GM19351 (cell line): ENCODE measurements around the gene PCGF6.

ENCODE experiments used
- ATAC-seq: cut with Tn5 transposase; IDR thresholded peaks from one replicate; pipeline ENCODE4 v1.9.1; 2021; ENCODE audit warnings: mild to moderate bottlenecking, moderate library complexity; ENCODE audit not compliant: unreplicated experiment

PCGF6 gene

GRCh38 chr10:103327906-103328305, 23.0 kb downstream of the PCGF6 start:
- no peak for ATAC-seq

- ATAC-seq, result no peak
Observed at GRCh38 chr10:103316087-103316486, 34.9 kb downstream of the PCGF6 start.

DNA sequence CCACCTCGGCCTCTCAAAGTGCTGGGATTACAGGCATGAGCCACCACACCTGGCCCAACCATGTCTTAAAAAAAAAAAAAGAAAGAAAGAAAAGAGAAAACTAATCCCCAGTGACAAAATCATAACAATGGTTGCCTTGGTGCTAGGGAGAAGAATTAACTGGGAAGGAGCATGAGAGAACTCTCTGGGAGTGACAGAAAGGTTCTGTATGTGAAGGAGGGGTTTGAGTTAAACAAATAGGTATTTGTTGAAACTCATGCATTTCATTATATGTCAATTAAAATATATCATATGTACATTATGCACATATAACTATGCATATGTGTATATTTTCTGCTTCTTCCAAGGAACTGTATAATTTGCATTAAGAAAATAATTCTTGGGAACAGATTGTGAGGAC, 40.7 kb downstream of the PCGF6 start:
- ATAC-seq, result no peak

DNA sequence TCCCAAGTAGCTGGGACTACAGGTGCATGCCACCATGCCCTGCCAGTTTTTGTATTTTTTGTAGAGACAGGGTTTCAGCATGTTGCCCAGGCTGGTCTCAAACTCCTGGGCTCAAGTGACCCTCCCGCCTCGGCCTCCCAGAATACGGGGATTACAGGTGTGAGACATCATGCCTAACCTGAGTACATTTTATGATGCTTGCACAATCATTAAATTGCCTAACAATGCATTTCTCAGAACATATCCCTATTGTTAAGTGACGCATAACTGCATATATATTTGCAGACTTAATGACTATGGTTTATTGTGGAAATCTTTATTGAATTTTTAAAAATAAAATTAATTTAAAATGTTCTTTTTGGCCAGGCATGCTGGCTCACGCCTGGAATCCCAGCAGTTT, 43.3 kb downstream of the PCGF6 start:
- no peak for ATAC-seq

DNA sequence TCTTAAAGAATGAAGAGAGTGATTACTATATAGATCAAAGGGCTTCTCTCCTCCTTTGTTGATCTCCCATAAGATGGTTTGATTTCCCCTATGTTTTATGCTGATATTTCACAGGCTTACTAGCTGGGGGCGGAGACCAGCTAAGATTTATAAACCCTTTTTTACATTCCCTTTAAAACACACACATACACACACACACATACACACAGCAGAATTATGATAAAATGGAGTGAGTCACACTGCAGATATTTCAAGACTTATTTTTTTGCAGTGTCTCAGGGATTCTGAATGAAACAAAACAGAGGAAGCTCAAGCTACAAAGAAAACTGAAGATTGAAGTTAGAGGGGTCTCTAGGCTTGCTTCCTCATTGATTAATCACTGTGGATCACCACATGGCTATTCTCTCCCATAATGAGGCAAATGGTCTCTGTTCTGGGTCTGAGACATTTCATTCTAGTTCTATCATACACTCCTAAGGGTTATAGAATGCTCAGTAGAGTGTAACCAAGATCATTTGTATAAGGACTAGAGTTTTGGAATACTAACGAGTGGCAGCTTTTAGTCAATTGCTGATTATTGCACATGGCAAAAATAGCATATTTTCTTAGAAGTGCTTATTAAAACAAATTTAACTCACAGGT, 55.4 kb downstream of the PCGF6 start:
- no peak for ATAC-seq

GRCh38 chr10:103291588-103291987, 59.4 kb downstream of the PCGF6 start:
- ATAC-seq, result no peak

DNA sequence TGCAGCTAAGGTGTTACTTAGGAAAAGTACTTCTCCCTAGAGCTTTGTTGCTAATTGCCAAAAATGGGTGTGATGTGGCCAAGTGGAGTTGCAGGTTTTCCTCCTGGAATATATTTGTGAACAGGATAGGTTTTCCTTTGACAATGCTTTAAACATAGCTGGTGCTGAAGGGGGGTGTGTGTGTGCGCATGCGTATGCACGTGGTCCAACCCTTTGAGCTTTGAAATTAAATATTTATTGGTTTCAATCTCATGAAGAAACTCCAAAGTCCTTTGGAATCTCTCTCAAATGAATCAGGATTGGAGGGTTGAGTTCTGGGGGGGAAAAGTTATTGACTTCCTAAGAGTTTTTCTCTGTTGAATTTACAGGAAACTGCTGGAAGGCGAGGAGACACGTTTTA, 62.9 kb downstream of the PCGF6 start:
- ATAC-seq, result no peak

DNA sequence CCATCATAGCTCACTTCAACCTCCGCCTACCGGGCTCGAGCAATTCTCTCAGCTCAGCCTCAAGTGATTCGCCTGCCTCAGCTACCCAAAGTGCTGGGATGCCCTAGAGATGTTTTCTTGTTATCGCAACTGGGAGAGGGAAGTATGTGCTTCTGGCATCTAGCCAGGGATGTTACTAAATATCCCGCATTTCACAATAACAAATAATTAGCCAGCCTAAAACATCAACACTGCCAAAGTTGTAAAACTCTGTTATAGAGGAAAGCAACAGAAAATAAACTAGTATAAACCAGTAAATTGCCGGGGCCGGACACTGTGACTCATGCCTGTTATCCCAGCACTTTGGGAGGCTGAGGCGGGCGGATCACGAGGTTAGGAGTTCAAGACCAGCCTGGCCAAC, 66.8 kb downstream of the PCGF6 start:
- ATAC-seq, result no peak

DNA sequence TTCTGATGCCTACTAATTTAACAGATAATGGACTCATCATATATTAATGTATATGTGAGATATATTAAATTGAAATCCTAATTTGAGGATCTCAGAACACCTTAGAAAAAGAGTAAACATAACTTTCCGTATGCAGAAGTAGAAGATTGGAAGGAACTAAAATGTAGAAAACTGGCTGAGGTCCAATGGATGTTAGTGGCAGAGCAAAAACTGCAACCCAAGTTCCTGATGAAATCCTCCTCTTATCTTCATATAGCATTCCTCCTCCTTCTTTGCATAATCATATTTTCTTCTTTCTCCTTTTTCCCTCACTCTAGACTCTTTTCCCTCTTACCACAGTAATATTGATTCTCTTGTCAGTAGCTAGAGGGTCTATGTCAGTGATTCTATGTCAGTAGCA, 68.0 kb downstream of the PCGF6 start:
- no peak for ATAC-seq

DNA sequence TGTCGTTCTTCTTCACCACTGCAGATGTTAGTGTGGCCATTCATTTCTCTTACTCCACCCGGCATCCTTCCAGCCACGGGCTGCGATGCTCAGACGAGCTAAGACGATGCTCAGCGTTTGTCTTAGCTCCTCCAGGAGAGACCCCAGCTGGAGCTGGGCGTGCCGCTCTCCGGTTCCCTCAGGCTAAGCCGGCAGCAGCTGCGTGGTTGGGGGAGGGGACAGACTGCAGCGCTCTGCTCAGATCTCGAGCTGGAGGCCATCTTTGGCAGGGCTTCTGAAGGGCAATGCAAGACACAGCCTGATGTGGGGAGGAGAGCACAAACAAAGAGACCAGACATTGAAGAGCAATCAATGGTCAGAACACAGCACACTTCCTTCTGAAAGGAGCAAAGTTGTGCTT, 69.2 kb downstream of the PCGF6 start:
- ATAC-seq, result no peak

DNA sequence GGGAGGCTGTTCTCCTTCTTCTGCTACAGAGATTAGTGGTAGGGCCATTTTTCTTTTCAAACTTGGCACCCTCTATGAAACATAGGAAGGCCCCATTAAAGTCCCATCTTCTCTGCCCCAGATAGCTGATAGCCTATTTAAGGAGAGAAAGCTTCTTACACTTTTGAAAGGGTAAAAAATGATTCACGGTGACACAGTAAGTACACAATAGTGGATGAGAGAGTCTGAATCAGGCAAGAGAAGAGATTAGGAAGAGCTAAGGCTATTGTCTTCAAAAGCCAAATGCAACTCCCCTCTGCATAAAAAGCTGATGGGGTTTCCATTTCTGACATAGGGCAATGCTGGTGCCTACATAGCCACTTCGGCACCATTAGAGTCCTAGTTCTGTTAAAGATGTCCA, 70.4 kb downstream of the PCGF6 start:
- no peak for ATAC-seq

- ATAC-seq, result no peak
Observed at GRCh38 chr10:103280031-103280430, 70.9 kb downstream of the PCGF6 start.

- no peak for ATAC-seq
Observed at GRCh38 chr10:103278862-103279298, 72.1 kb downstream of the PCGF6 start.

DNA sequence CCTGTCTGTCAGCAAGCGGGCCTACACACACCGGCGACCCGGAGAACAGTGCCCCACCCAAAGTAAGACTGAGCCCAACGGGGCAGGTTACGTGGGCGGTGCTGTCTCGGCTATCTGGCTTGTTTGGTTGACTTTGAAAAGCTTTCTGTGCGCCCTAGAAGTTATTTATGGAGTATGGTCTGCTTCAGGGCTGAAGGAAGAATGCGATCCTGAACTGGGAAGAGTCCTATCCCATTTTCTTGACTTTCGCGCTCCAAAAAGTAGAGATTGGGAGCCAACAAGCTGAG, 72.5 kb downstream of the PCGF6 start:
- no peak for ATAC-seq

GRCh38 chr10:103277713-103278536, 73.0 kb downstream of the PCGF6 start:
- no peak for ATAC-seq

DNA sequence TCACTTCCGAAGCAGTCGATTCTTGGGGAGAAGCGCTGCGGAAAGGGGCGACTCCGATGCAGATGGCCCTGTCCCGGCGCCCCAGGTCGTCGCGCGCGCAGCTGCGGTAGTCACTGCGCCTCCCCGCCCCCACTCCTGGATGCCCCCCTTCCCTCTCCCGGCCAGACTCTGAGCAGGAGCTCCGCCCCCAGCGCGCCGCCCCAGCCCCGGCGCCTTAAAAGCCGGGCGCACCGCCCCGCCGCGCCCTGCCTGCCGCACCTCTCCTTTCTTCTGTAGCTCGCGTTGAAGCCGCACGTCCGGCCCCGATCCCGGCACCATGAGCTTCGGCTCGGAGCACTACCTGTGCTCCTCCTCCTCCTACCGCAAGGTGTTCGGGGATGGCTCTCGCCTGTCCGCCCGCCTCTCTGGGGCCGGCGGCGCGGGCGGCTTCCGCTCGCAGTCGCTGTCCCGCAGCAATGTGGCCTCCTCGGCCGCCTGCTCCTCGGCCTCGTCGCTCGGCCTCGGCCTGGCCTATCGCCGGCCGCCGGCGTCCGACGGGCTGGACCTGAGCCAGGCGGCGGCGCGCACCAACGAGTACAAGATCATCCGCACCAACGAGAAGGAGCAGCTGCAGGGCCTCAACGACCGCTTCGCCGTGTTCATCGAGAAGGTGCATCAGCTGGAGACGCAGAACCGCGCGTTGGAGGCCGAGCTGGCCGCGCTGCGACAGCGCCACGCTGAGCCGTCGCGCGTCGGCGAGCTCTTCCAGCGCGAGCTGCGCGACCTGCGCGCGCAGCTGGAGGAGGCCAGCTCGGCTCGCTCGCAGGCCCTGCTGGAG, 73.8 kb downstream of the PCGF6 start, which contains the start of gene INA:
INA (plus strand) TSS at position 243 of the 817 bp plus-strand sequence; CDS start at position 317, 74 bp downstream.
- ATAC-seq, result no peak

GRCh38 chr10:103276251-103276895, 74.6 kb downstream of the PCGF6 start:
- ATAC-seq, result no peak

GRCh38 chr10:103273041-103273441, 77.9 kb downstream of the PCGF6 start:
- no peak for ATAC-seq

DNA sequence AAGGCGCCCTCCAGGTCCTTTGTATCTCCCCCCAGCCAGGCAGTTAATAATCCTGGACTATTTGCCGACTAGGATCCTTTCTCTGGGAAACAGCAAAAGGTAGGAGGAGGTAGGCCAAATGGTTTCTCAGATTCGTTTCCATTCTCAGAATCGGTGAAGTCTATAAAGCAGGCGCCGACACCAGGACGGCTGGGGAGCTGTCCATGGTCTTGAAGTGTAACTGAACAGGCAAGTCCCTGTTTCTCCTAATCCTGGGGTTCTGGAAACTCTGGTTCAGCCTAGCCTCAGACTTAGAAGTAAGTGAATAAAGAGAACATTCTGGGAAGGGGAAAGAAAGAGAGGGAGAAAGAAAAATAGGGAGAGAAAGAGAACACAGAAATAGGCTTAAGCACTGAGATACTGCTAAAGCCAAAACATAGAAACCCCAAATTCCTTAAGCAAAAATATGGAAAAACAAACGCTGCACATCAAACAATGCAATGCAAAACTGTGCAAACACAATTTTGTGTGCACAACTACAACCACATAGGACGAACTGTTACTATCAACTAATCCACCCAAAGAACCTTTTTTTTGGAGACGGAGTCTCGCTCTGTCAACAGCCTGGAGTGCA, 85.1 kb downstream of the PCGF6 start:
- ATAC-seq, result no peak

- no peak for ATAC-seq
Observed at GRCh38 chr10:103262229-103262628, 88.7 kb downstream of the PCGF6 start.

GRCh38 chr10:103259989-103260388, 91.0 kb downstream of the PCGF6 start:
- no peak for ATAC-seq
